Measurements from ENCODE around the gene RBX1.
"Not testable (repeated sequence)": the region's sequence is repeated elsewhere in the genome, so short reads cannot be mapped to it uniquely, and the experiment has no call there.

RBX1 gene

DNA sequence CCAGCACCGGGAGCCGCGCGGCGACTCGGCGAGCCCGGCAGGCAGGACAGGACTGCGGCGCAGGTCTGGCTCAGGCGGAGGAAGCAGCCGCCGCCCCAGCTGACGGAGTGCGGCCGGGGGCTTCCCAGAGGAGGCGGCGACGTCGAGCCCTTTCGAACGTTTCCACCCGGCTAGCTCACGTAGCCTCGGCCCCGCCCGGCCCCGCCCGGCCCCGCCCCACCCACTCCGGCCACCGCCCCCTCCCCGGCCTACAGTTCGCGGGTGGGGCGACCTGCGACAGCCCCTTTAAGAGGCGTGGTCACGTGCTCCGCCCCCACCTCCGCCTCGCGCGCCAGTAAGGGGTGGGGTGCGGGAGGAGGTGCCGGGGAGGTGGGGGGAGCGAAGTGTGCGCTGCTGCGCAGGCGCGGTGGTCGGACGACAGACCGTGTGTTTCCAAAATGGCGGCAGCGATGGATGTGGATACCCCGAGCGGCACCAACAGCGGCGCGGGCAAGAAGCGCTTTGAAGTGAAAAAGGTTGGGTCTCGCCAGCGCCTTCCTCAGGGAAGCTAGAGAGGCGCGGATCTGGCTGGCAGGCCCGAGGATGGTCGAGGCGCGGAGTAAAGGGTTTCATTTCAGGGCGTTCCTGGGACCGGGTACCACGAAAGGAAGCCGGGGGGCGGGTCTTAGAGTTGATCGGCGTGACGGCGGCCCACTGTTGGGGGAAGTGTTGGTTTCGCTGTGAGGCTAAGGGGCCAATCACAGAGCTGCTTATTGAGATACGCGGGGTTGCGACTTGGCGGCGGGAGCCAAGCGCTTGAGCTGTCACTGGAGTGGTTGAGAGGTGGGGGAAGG lies at the start of gene RBX1:
Gene RBX1 (plus strand): TSS at position 417 of the 833 bp plus-strand sequence. CDS start 21 bp downstream, at position 438.
- Histone ChIP-seq H3K27ac (ENCODE audit: low read length) (peak within 1 kb of the TSS; percentile 89), H3K9ac (ENCODE audit: low read length in 2 of 2) (peak within 1 kb of the TSS; percentile 96 to 99), H3K27me3 (ENCODE audit: control insufficient read depth in 1 of 2, insufficient read depth in 2 of 2, low read length in 2 of 2) (no peaks in the 10 kb centered on the region), H3K4me1 (ENCODE audit: control insufficient read depth, insufficient read depth, low read length) (peaks cover 17% of the 10 kb centered on the region), H3K4me3 (ENCODE audit: low read length in 2 of 2) (peak within 1 kb of the TSS; percentile 93), H3K9me3 (ENCODE audit: control insufficient read depth in 2 of 2, low read length in 2 of 2) (no peaks in the 10 kb centered on the region), H3K36me3 (ENCODE audit: control insufficient read depth in 2 of 2, insufficient read depth in 2 of 2, low read length in 2 of 2) (peaks cover 3 to 12% of the 10 kb centered on the region in 2 donors)

DNA sequence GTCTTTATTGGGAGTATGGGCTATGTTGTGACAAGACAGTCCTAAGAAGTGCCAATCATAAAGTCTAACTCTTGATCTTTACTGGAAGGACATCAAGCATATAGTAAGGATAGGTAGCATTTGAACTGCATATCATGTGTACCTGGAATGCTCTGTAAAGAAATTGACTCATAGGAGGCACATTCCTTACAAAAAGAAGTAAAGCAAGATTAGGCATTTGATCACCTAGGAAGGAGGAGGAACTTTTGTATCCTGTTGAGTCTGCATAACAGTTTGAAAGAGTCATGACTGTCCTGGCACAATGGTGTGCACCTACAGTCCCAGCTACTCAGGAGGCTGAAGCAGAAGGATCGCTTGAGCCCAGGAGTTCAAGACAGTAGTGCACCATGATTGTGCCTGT lies 47.1 kb upstream of the RBX1 start:
- Histone ChIP-seq H3K36me3 (ENCODE audit: control insufficient read depth in 2 of 2, insufficient read depth in 2 of 2, low read length in 2 of 2) (peaks cover 4 to 6% of the 10 kb centered on the region in 2 donors), H3K4me1 (ENCODE audit: control insufficient read depth, insufficient read depth, low read length) (no peaks in the 10 kb centered on the region), H3K4me3 (ENCODE audit: low read length in 2 of 2) (no peak overlapping the region), H3K27me3 (ENCODE audit: control insufficient read depth in 1 of 2, insufficient read depth in 2 of 2, low read length in 2 of 2) (no peaks in the 10 kb centered on the region), H3K9ac (ENCODE audit: low read length in 2 of 2) (no peak overlapping the region), H3K27ac (ENCODE audit: low read length) (no peak overlapping the region), H3K9me3 (ENCODE audit: control insufficient read depth in 2 of 2, low read length in 2 of 2) (no peaks in the 10 kb centered on the region)

DNA sequence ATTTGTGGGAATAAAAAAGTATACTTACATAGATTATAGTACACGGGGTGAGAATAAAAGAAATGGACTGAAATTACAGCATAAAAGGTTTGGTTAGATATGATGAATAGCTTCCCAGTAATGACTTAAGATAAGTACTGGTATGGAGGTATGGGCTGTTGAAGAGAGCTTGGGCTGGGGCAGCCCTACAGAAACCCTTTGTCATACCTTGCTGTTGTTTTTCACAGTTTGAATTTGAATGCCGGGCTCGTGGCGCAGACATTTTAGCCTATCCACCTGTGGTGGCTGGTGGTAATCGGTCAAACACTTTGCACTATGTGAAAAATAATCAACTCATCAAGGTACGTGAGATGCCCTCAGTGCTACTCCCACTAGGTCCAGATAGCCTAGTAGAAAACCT lies 42.3 kb upstream of the RBX1 start:
- Histone ChIP-seq H3K27ac (ENCODE audit: low read length) (no peak overlapping the region), H3K36me3 (ENCODE audit: control insufficient read depth in 2 of 2, insufficient read depth in 2 of 2, low read length in 2 of 2) (peaks cover 6 to 10% of the 10 kb centered on the region in 2 donors), H3K4me3 (ENCODE audit: low read length in 2 of 2) (no peak overlapping the region), H3K9me3 (ENCODE audit: control insufficient read depth in 2 of 2, low read length in 2 of 2) (no peaks in the 10 kb centered on the region), H3K27me3 (ENCODE audit: control insufficient read depth in 1 of 2, insufficient read depth in 2 of 2, low read length in 2 of 2) (no peaks in the 10 kb centered on the region), H3K9ac (ENCODE audit: low read length in 2 of 2) (no peak overlapping the region), H3K4me1 (ENCODE audit: control insufficient read depth, insufficient read depth, low read length) (no peaks in the 10 kb centered on the region)

DNA sequence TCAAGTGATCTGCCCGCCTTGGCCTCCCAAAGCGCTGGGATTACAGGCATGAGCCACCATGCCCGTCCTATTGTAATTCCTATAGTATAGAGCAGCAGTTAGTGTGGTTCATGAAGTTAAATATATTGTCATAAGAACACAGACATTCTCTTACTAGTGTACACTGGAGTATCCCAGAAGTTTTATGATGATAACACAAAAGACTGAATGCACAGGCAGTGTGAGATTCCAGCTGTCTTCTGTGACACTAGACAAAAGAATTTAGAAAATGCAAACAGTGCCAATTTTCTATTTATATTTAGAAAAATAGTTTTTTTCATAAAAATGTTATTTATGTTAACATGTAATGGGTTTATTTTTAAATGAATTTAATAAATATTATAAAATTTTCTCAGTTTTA lies 39.4 kb upstream of the RBX1 start:
- H3K9ac ChIP-seq (ENCODE audit: low read length in 2 of 2): no peak overlapping the region
- H3K4me3 ChIP-seq (ENCODE audit: low read length in 2 of 2): no peak overlapping the region
- H3K9me3 ChIP-seq (ENCODE audit: control insufficient read depth in 2 of 2, low read length in 2 of 2): no peaks in the 10 kb centered on the region
- no peaks in the 10 kb centered on the region for H3K27me3 ChIP-seq (ENCODE audit: control insufficient read depth in 1 of 2, insufficient read depth in 2 of 2, low read length in 2 of 2)
- no peak overlapping the region for H3K27ac ChIP-seq (ENCODE audit: low read length)
- H3K36me3 ChIP-seq (ENCODE audit: control insufficient read depth in 2 of 2, insufficient read depth in 2 of 2, low read length in 2 of 2): peaks cover 14 to 15% of the 10 kb centered on the region in 2 donors
- H3K4me1 ChIP-seq (ENCODE audit: control insufficient read depth, insufficient read depth, low read length): no peaks in the 10 kb centered on the region

DNA sequence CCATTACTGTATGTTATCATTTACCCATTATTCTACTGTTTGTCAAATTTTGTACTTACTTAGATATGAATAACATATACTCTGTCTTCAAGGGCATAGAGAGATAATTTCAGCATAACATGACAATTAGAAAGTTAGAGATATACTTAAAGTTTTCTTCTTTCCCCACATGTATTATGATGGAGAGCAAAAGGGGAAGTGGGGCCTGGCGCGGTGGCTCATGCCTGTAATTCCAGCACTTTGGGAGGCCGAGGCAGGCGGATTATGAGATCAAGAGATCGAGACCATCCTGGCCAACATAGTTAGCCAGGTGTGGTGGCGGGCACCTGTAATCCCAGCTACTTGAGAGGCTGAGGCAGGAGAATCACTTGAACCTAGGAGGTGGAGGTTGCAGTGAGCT lies 38.2 kb upstream of the RBX1 start:
- H3K4me1 ChIP-seq (ENCODE audit: control insufficient read depth, insufficient read depth, low read length); H3K27me3 ChIP-seq (ENCODE audit: control insufficient read depth in 1 of 2, insufficient read depth in 2 of 2, low read length in 2 of 2); H3K27ac ChIP-seq (ENCODE audit: low read length); H3K4me3 ChIP-seq (ENCODE audit: low read length in 2 of 2); H3K9me3 ChIP-seq (ENCODE audit: control insufficient read depth in 2 of 2, low read length in 2 of 2); H3K9ac ChIP-seq (ENCODE audit: low read length in 2 of 2): not testable (repeated sequence)
- H3K36me3 ChIP-seq (ENCODE audit: control insufficient read depth in 2 of 2, insufficient read depth in 2 of 2, low read length in 2 of 2): peaks cover 14 to 15% of the 10 kb centered on the region in 2 donors

DNA sequence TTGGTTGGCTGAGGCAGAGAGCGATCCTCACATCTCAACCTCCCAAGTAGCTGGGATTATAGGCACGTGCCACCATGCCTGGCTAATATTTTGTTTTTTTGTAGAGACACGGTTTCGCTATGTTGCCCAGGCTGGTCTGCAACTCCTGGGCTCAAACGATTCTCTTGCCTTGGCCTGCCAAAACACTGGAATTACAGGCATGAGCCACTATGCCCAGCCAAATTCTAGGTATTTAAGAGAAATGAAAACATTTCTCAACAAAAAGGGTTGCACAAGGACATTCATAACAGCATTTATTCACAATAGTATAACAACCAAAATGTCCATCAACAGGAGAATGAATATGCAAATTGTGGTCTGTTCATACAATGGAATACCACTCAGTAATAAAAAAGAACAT lies 31.7 kb upstream of the RBX1 start:
- Histone ChIP-seq H3K27ac (ENCODE audit: low read length) (no peak overlapping the region), H3K9ac (ENCODE audit: low read length in 2 of 2) (no peak overlapping the region)

DNA sequence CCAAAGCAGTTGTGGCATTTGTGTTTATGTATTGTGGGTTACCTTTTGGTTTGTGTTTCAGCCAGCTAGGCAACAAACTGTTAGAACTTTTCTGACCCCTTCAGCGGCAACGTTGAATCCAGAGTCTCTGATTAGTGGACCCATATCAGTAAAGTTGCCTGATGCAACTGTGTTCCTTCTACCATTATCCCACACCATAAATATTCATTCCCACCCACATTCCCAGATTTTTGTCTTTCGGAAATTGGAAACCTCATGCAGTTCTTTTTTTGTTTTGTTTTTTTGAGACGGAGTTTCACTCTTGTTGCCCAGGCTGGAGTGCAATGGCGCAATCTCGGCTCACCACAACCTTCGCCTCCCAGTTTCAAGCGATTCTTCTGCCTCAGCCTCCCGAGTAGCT lies 30.7 kb upstream of the RBX1 start:
- Histone ChIP-seq H3K27me3 (ENCODE audit: control insufficient read depth in 1 of 2, insufficient read depth in 2 of 2, low read length in 2 of 2) (no peaks in the 10 kb centered on the region), H3K36me3 (ENCODE audit: control insufficient read depth in 2 of 2, insufficient read depth in 2 of 2, low read length in 2 of 2) (peaks cover 9 to 22% of the 10 kb centered on the region in 2 donors), H3K4me1 (ENCODE audit: control insufficient read depth, insufficient read depth, low read length) (peaks cover 5% of the 10 kb centered on the region), H3K27ac (ENCODE audit: low read length) (no peak overlapping the region), H3K9ac (ENCODE audit: low read length in 2 of 2) (no peak overlapping the region), H3K4me3 (ENCODE audit: low read length in 2 of 2) (no peak overlapping the region), H3K9me3 (ENCODE audit: control insufficient read depth in 2 of 2, low read length in 2 of 2) (no peaks in the 10 kb centered on the region)

More for the DNA sequence above, 31.7 kb upstream of the RBX1 start:
- no peak overlapping the region for H3K4me3 ChIP-seq (ENCODE audit: low read length in 2 of 2)
- H3K4me1 ChIP-seq (ENCODE audit: control insufficient read depth, insufficient read depth, low read length): peaks cover 5% of the 10 kb centered on the region
- H3K9me3 ChIP-seq (ENCODE audit: control insufficient read depth in 2 of 2, low read length in 2 of 2): no peaks in the 10 kb centered on the region
- H3K27me3 ChIP-seq (ENCODE audit: control insufficient read depth in 1 of 2, insufficient read depth in 2 of 2, low read length in 2 of 2): no peaks in the 10 kb centered on the region
- H3K36me3 ChIP-seq (ENCODE audit: control insufficient read depth in 2 of 2, insufficient read depth in 2 of 2, low read length in 2 of 2): peaks cover 6 to 15% of the 10 kb centered on the region in 2 donors

DNA sequence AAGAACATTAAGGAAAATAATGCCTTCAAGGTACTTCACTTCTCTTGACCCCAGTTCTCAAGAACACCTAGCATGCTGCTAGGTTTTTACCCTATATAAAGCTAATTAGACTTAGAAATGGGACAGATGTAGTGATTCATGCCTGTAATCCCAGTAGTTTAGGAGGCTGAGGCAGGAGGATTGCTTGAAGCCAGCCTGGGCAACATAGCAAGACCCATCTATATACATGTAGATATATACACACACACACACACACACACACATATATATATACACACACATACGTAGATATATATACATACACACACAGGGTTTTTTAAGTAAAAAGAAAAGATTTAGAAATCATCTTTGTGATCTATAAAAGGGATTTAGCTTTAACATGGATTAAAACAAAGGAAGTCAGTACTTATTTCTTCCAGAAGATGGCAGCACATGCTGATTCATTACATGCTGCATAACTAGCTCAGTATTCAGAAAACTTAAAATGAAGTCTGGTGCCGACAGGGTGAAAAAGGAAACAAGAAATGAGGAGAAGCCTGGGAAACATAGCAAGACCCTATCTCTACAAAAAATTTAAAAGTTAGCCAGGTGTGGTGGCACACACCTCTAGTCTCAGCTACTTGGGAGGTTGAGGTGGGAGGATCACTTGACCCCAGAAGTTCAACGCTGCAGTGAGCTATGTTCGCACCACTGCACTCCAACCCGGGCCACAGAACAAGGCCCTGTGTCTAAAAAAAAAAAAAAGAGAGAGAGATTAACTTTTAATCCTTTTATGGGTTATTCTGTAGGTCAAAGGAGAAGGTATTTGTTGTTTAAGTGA lies 28.5 kb upstream of the RBX1 start:
- peaks cover 15 to 34% of the 10 kb centered on the region in 2 donors for H3K36me3 ChIP-seq (ENCODE audit: control insufficient read depth in 2 of 2, insufficient read depth in 2 of 2, low read length in 2 of 2)
- H3K4me1 ChIP-seq (ENCODE audit: control insufficient read depth, insufficient read depth, low read length): peaks cover 5% of the 10 kb centered on the region
- no peak overlapping the region for H3K27ac ChIP-seq (ENCODE audit: low read length)
- H3K9ac ChIP-seq (ENCODE audit: low read length in 2 of 2): peak overlapping the region in 1 of 2 donors; percentile 19
- H3K9me3 ChIP-seq (ENCODE audit: control insufficient read depth in 2 of 2, low read length in 2 of 2): no peaks in the 10 kb centered on the region
- no peaks in the 10 kb centered on the region for H3K27me3 ChIP-seq (ENCODE audit: control insufficient read depth in 1 of 2, insufficient read depth in 2 of 2, low read length in 2 of 2)
- peak overlapping the region in 1 of 2 donors; percentile 35 for H3K4me3 ChIP-seq (ENCODE audit: low read length in 2 of 2)

DNA sequence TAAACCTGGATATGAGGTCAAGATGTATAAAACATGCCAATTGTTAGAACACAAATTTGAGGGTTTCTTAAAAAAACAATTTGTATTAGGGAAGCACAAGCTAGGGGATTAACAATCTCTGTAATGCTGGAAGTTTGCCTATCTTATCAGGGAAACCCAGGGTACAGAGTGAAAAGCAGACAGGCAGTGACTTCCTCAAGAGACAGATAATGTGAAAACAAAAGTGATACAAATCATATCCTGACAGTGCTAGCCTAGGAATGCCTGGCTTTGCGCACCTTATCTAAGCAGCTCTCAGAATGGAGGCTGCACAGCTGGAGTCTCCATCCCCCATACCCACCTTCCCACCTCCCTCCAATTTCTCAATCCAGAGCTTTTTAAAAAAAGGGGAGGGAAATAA lies 22.5 kb upstream of the RBX1 start:
- Histone ChIP-seq H3K27ac (ENCODE audit: low read length) (no peak overlapping the region), H3K9ac (ENCODE audit: low read length in 2 of 2) (no peak overlapping the region), H3K27me3 (ENCODE audit: control insufficient read depth in 1 of 2, insufficient read depth in 2 of 2, low read length in 2 of 2) (no peaks in the 10 kb centered on the region), H3K4me1 (ENCODE audit: control insufficient read depth, insufficient read depth, low read length) (no peaks in the 10 kb centered on the region), H3K9me3 (ENCODE audit: control insufficient read depth in 2 of 2, low read length in 2 of 2) (no peaks in the 10 kb centered on the region), H3K4me3 (ENCODE audit: low read length in 2 of 2) (no peak overlapping the region), H3K36me3 (ENCODE audit: control insufficient read depth in 2 of 2, insufficient read depth in 2 of 2, low read length in 2 of 2) (peaks cover 18 to 33% of the 10 kb centered on the region in 2 donors)

DNA sequence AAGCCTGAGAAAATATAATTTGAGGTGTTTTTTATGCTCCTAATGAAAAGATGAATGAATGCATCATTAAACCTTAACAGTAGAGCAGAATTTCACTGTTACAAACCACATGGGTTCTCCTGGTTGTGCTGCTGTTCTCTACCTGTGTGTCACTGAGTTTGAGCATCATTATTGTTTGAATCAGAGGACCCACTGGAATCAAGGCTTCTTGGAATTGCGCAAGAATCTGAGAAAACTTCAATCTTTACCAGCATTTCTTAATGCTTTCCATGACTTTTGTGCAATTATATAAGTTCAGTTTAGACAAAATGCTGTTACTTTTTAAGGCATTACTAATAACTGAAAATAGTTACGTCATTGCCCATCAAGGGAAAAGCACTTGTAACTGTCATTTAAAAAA lies 18.8 kb upstream of the RBX1 start:
- Histone ChIP-seq H3K4me3 (ENCODE audit: low read length in 2 of 2) (no peak overlapping the region), H3K4me1 (ENCODE audit: control insufficient read depth, insufficient read depth, low read length) (no peaks in the 10 kb centered on the region), H3K27ac (ENCODE audit: low read length) (no peak overlapping the region), H3K9me3 (ENCODE audit: control insufficient read depth in 2 of 2, low read length in 2 of 2) (no peaks in the 10 kb centered on the region), H3K36me3 (ENCODE audit: control insufficient read depth in 2 of 2, insufficient read depth in 2 of 2, low read length in 2 of 2) (peaks cover 5 to 6% of the 10 kb centered on the region in 2 donors), H3K9ac (ENCODE audit: low read length in 2 of 2) (no peak overlapping the region), H3K27me3 (ENCODE audit: control insufficient read depth in 1 of 2, insufficient read depth in 2 of 2, low read length in 2 of 2) (no peaks in the 10 kb centered on the region)
